IPS-11a (cell line): ENCODE data around the gene TCF4.

ENCODE experiments used
- H3K4me3 ChIP-seq: one replicate; pipeline ENCODE4 v1.5.1; 2013; ENCODE audit warnings: low read depth, low read length, control low read depth

The TCF4 gene

GRCh38 chr18:55585920-55586561 is 2.0 kb downstream of the TCF4 start:
- no peak overlapping the region for H3K4me3 ChIP-seq

DNA sequence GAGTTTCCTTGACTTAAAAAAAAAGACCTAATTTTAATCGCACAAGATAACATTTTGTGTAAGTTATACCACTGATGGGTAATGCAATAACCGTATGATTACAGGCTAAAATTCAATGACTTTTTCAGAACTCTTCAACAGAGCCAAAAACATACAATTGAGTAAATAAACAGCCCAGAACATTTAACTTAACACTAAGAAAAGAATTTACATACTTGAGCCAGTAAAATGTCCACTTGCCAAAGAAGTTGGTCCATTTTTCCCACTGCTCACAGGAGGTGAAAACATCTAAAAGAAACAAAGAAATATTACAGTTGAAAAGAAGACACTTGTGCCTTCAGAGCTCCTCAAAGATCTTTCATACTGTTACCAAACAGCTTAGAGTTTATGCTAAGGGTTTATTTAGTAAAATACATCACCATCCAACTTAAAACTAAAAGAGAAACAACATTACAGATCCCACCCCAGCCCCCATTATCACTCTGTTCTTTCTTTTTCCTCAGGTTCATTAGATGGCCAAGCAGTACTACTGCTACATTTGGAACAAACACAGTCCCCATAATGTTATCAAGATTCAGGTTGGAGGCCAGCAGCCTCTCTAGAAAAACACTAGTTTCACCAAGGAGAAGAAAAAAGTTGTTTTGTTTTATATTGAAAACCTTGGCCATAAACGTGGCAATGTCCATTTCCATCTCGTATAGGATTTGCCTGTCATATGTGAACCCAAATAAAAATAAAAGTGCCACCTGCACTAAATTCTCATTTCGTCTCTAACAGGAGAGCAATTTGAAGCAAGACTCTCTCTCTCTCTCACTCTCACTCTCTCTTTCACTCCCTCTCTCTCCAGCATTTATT is 2.7 kb downstream of the TCF4 start:
- H3K4me3 ChIP-seq: no peak overlapping the region

DNA sequence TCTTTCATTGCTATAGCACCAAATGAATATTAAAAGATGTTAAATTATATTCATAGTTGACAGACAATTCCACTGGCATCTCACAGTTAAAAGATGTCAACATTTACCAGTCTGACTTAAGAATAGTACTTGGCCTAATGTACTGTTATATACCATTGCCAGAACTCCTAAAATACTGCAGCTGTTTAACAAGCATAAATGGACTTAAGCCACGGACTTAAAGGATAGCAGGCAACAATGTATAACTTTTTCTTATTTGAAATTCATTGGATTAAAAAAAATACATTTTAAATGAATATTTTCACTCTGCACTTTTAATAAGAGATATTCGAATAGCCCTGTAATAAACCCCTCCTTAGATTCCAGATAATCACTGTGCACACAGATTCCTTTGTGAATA is 3.8 kb downstream of the TCF4 start:
- no peak overlapping the region for H3K4me3 ChIP-seq

GRCh38 chr18:55582325-55582724 is 5.7 kb downstream of the TCF4 start:
- no peak overlapping the region for H3K4me3 ChIP-seq

GRCh38 chr18:55579501-55580270 is 8.3 kb downstream of the TCF4 start:
- no peak overlapping the region for H3K4me3 ChIP-seq

- H3K4me3 ChIP-seq: no peak overlapping the region
Measured at GRCh38 chr18:55577812-55578539, 10.0 kb downstream of the TCF4 start.

- H3K4me3 ChIP-seq: no peak overlapping the region
Measured at GRCh38 chr18:55576001-55576400, 12.0 kb downstream of the TCF4 start.

DNA sequence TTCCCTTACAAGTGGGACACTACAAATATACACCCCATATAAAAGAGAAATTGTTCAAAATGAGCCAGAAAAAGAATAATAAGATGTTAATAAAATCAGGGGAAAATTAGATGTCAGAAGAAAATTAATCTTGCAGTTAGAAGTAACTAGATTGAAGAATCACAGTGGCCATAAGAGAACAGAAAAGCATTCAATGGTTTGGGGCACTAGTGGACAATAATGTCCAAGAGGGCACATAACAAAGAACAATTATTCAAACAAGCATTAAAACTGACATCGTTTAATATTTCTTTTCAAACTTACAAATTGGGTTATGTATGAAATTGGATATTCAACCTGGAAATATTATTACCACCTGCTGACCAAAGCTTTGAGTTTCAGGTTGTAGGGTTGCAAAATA is 12.9 kb downstream of the TCF4 start:
- H3K4me3 ChIP-seq: no peak overlapping the region

DNA sequence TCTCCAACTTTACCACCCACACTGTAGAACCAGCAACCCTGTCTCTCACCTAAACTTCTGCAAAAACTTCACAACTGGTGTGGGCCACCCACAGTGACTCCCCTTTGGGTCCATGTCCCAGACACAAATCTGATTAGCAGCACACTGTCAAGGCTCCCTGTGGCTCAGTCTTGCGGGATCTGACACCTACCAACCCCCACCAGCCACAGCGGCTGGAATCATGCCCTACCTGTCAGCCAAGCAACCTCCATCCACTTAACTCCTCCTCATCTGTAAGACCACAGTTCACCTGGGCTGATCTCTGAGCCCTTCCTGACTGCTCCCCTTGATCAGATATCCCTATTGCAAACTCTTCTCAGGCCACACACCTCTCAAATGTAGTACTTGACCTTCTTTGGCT is 14.6 kb downstream of the TCF4 start:
- no peak overlapping the region for H3K4me3 ChIP-seq

DNA sequence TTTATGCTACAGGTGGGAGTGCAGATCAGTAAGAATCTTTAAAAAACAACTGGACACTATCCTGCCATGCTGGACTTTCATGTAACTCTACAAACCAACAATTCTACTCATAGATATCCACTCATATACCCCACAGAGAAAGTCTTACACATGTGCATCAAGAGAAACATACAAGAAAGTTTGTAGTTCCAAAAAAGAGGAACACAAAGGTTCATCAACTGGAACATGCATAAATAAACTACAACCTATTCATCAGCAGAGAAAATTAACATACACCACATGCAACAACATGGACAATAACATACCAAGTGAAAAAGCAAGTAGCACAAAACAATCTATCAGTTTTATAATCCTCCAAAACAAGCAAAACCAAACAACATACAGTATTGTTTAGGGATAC is 17.0 kb downstream of the TCF4 start:
- H3K4me3 ChIP-seq: no peak overlapping the region

GRCh38 chr18:55566456-55566935 is 21.5 kb downstream of the TCF4 start:
- no peak overlapping the region for H3K4me3 ChIP-seq

DNA sequence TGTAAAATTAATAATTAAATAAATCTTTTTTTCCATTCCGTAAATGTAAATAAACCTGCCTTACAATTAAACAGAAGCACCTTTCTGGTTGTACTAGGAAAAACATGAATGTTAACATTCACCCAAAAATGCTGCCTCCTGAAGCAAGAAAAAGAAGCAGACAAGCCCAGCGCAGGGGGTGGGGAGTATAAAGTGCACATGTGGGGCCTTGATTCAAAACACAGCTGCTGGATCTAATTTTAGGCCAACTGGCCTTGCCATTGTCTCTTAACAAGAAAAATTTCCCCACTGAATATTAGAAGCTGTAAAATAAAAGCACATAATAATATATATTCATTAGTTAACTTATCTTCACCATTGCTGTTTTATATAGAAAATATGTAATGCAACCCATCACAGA is 28.3 kb downstream of the TCF4 start:
- no peak overlapping the region for H3K4me3 ChIP-seq

- H3K4me3 ChIP-seq: no peak overlapping the region
Measured at GRCh38 chr18:55557211-55557610, 30.8 kb downstream of the TCF4 start.

- no peak overlapping the region for H3K4me3 ChIP-seq
Measured at GRCh38 chr18:55555395-55556027, 32.5 kb downstream of the TCF4 start.

- no peak overlapping the region for H3K4me3 ChIP-seq
Measured at GRCh38 chr18:55552526-55553189, 35.3 kb downstream of the TCF4 start.

- H3K4me3 ChIP-seq: no peak overlapping the region
Measured at GRCh38 chr18:55551227-55551626, 36.8 kb downstream of the TCF4 start.

DNA sequence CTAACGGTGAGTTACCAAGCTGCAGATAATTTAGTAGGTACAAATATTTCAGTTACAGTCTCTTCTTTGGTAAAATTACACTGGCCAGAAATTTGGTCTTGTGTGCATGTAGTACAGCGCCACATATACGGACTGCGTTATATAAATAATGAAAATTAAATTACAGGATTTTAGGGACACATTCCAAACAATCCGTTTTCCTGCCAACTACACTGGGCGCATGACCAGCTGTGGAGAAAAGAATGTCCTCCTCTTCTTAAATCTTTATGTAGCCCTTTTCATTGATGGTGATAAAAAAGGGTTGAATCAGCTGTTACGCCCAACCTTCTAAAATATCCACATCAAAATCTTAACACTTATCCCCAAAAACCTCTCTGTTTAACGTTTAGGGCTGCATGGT is 37.5 kb downstream of the TCF4 start:
- no peak overlapping the region for H3K4me3 ChIP-seq

- no peak overlapping the region for H3K4me3 ChIP-seq
Measured at GRCh38 chr18:55549474-55550104, 38.4 kb downstream of the TCF4 start.

GRCh38 chr18:55547705-55548056 is 40.3 kb downstream of the TCF4 start:
- H3K4me3 ChIP-seq: no peak overlapping the region
